Measurements from ENCODE around the gene WNT7A.

Gene WNT7A

GRCh38 chr3:13843351-13843750 lies 36.5 kb downstream of the WNT7A start:
- in situ Hi-C loops (cut with MboI; ENCODE audit: low sequenced_read_pairs, unreplicated experiment), result no loop called here
- no peak for DNase-seq (ENCODE audit: low spot score)
- no peak for TF ChIP-seq CTCF (IDR thresholded peaks at IDR 0.05; ENCODE audit: borderline replicate concordance, control extremely low read depth, extremely low read depth, insufficient read depth, missing control alignments)

GRCh38 chr3:13842226-13842625 lies 37.6 kb downstream of the WNT7A start:
- DNase-seq (ENCODE audit: low spot score), result no peak
- in situ Hi-C loops (cut with MboI; ENCODE audit: low sequenced_read_pairs, unreplicated experiment), result no loop called here
- TF ChIP-seq CTCF (IDR thresholded peaks at IDR 0.05; ENCODE audit: borderline replicate concordance, control extremely low read depth, extremely low read depth, insufficient read depth, missing control alignments), result no peak

- no peak for DNase-seq (ENCODE audit: low spot score)
- in situ Hi-C loops (cut with MboI; ENCODE audit: low sequenced_read_pairs, unreplicated experiment), result no loop called here
- TF ChIP-seq CTCF (IDR thresholded peaks at IDR 0.05; ENCODE audit: borderline replicate concordance, control extremely low read depth, extremely low read depth, insufficient read depth, missing control alignments), result no peak
These were observed 38.0 kb downstream of the WNT7A start for GRCh38 chr3:13841826-13842225.

- TF ChIP-seq CTCF (IDR thresholded peaks at IDR 0.05; ENCODE audit: borderline replicate concordance, control extremely low read depth, extremely low read depth, insufficient read depth, missing control alignments), result no peak
- no peak for DNase-seq (ENCODE audit: low spot score)
- in situ Hi-C loops (cut with MboI; ENCODE audit: low sequenced_read_pairs, unreplicated experiment), result no loop called here
These were observed 38.7 kb downstream of the WNT7A start for GRCh38 chr3:13841141-13841540.

GRCh38 chr3:13840456-13840855 lies 39.4 kb downstream of the WNT7A start:
- no peak for TF ChIP-seq CTCF (IDR thresholded peaks at IDR 0.05; ENCODE audit: borderline replicate concordance, control extremely low read depth, extremely low read depth, insufficient read depth, missing control alignments)
- DNase-seq (ENCODE audit: low spot score), result no peak
- in situ Hi-C loops (cut with MboI; ENCODE audit: low sequenced_read_pairs, unreplicated experiment), result no loop called here

- in situ Hi-C loops (cut with MboI; ENCODE audit: low sequenced_read_pairs, unreplicated experiment), result no loop called here
- TF ChIP-seq CTCF (IDR thresholded peaks at IDR 0.05; ENCODE audit: borderline replicate concordance, control extremely low read depth, extremely low read depth, insufficient read depth, missing control alignments), result no peak
- DNase-seq (ENCODE audit: low spot score), result no peak
These were observed 40.0 kb downstream of the WNT7A start for GRCh38 chr3:13839726-13840340.
